ENCODE measurements around the gene PBX1.
"Not testable (repeated sequence)": the region's sequence is repeated elsewhere in the genome, so short reads cannot be mapped to it uniquely, and the experiment has no call there.

DNA sequence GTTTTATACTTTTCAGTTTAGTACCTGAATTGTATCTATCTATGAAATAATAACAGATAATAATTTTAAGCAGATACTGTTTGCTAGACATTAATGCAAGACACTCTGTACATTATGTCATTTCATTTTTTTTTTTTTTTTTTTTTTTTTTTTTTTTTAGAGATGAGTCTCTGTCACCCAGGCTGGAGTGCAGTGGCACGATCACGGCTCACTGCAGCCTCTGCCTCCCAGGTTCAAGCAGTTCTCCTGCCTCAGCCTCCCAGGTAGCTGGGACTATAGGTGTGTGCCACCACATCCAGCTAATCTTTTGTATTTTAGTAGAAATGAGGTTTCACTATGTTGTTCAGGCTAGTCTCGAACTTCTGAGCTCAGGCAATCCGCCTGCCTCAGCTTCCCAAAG, 44.8 kb downstream of the PBX1 start:
- TF ChIP-seq, protein P1, sequence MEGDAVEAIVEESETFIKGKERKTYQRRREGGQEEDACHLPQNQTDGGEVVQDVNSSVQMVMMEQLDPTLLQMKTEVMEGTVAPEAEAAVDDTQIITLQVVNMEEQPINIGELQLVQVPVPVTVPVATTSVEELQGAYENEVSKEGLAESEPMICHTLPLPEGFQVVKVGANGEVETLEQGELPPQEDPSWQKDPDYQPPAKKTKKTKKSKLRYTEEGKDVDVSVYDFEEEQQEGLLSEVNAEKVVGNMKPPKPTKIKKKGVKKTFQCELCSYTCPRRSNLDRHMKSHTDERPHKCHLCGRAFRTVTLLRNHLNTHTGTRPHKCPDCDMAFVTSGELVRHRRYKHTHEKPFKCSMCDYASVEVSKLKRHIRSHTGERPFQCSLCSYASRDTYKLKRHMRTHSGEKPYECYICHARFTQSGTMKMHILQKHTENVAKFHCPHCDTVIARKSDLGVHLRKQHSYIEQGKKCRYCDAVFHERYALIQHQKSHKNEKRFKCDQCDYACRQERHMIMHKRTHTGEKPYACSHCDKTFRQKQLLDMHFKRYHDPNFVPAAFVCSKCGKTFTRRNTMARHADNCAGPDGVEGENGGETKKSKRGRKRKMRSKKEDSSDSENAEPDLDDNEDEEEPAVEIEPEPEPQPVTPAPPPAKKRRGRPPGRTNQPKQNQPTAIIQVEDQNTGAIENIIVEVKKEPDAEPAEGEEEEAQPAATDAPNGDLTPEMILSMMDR (IDR thresholded peaks at IDR 0.05; ENCODE audit: borderline replicate concordance, extremely low read depth, low read length, poor library complexity, severe bottlenecking), result not testable (repeated sequence)
- TF ChIP-seq EZH2 (IDR thresholded peaks at IDR 0.05; ENCODE audit: borderline replicate concordance, low read depth, low read length, severe bottlenecking), result not testable (repeated sequence)

All from DND-41 (cell line).